ENCODE data around the gene CHKA.

DNA sequence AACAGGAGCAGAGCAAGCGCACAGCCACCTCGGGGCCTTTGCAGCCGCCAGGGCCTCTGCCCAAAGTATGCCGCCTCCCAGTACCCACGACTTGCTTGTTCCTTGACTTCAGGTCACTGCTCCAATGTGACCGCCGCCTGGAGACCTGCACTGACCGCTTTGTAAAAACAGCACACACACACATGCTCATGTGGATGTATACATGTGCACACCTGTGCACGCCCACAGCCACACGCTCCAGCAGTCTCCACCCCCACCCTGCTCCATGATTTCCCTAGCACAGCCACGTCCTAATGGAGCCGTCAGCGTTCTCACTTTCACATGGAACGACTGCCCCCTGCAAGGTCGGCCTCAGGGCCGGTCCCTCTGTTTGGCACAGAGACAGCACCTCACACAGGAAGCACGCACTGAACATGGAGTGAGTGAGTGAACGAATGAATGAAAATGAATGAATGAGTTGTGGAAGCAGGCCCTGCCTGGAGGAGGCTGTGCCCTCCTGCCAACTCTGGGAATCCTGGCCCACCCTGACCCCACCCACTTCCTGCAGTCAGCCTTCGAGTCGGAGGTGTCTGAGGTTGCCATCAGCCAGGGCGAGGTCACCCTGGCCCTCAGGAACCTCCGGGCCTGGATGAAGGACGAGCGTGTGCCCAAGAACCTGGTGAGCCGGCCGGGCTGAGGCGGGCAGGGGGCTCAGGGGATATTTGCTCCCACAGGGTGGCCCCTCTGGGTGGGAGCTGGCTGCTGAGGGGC lies 103.0 kb downstream of the CHKA start:
- TF ChIP-seq POLR2AphosphoS5 (IDR thresholded peaks at IDR 0.05) (no peak), EP300 (IDR thresholded peaks at IDR 0.05) (no peak)

Measured in stomach (tissue), 4 donors.